Memory B cell (primary cell): ENCODE data around the gene SLC44A4.
A peak's percentile ranks its signal among the peaks of the same experiment; 100 is the strongest.
"Not testable (repeated sequence)": the region's sequence is repeated elsewhere in the genome, so short reads cannot be mapped to it uniquely, and the experiment has no call there.

Experiments
- ATAC-seq: fragments of 150-1000 bp; cut with Tn5 transposase; 2 replicates; pipeline ENCODE4 v1.10.0; 2021; ENCODE audit warnings: low read depth, mild to moderate bottlenecking, moderate library complexity
- DNase-seq, 2 donors: peaks; one replicate each; pipeline ENCODE4 v3.0.0; 2022; ENCODE audit warnings: low spot score in 2 of 2
- H3K27ac Mint-ChIP-seq: one replicate; pipeline ENCODE4 v1.8.0; 2022; ENCODE audit warnings: mild to moderate bottlenecking, moderate library complexity, mixed read lengths
- H3K27me3 Mint-ChIP-seq: one replicate; pipeline ENCODE4 v1.8.0; 2022; ENCODE audit warnings: mixed read lengths
- H3K36me3 Mint-ChIP-seq: one replicate; pipeline ENCODE4 v1.8.0; 2022; ENCODE audit warnings: mild to moderate bottlenecking, mixed read lengths
- H3K4me1 Mint-ChIP-seq: one replicate; pipeline ENCODE4 v1.8.0; 2022; ENCODE audit warnings: mixed read lengths
- H3K4me3 Mint-ChIP-seq: one replicate; pipeline ENCODE4 v1.8.0; 2022; ENCODE audit warnings: mild to moderate bottlenecking, moderate library complexity, mixed read lengths
- H3K9me3 Mint-ChIP-seq: one replicate; pipeline ENCODE4 v1.8.0; 2022; ENCODE audit warnings: mixed read lengths

SLC44A4 gene

GRCh38 chr6:31844507-31844906 lies 34.3 kb downstream of the SLC44A4 start:
- Mint-ChIP-seq H3K9me3 (no peaks in the 10 kb centered on the region), H3K36me3 (peaks cover 5% of the 10 kb centered on the region), H3K4me1 (no peaks in the 10 kb centered on the region), H3K27ac (no peak overlapping the region), H3K27me3 (no peaks in the 10 kb centered on the region), H3K4me3 (no peak overlapping the region)
- no peak for ATAC-seq
- DNase-seq, result no peak

DNA sequence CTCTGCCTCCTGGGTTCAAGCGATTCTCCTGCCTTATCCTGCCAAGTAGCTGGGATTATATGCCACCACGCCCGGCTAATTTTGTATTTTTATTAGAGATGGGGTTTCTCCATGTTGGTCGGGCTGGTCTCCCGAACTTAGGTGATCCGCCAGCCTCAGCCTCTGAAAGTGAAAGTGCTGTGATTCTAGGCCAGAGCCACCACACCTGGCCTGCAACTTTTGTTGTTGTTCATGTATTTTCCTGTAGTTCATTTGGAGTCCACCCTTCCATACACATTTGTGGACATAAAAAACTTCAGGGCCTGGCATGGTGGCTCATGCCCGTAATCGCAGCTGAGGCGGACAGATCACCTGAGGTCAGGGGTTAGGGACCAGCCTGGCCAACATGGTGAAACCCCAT lies 36.7 kb downstream of the SLC44A4 start:
- H3K27me3 Mint-ChIP-seq, result no peaks in the 10 kb centered on the region
- H3K36me3 Mint-ChIP-seq, result peaks cover 15% of the 10 kb centered on the region
- peaks cover 8% of the 10 kb centered on the region for H3K4me1 Mint-ChIP-seq
- DNase-seq (no peak), ATAC-seq (no peak)
- H3K27ac Mint-ChIP-seq, result no peak overlapping the region
- no peaks in the 10 kb centered on the region for H3K9me3 Mint-ChIP-seq
- no peak overlapping the region for H3K4me3 Mint-ChIP-seq

- not testable (repeated sequence) for H3K27ac Mint-ChIP-seq, H3K4me3 Mint-ChIP-seq, DNase-seq, ATAC-seq, H3K27me3 Mint-ChIP-seq, H3K9me3 Mint-ChIP-seq
- H3K36me3 Mint-ChIP-seq, result peaks cover 15% of the 10 kb centered on the region
- peaks cover 24% of the 10 kb centered on the region for H3K4me1 Mint-ChIP-seq
Observed at GRCh38 chr6:31839779-31840126, 39.0 kb downstream of the SLC44A4 start.

DNA sequence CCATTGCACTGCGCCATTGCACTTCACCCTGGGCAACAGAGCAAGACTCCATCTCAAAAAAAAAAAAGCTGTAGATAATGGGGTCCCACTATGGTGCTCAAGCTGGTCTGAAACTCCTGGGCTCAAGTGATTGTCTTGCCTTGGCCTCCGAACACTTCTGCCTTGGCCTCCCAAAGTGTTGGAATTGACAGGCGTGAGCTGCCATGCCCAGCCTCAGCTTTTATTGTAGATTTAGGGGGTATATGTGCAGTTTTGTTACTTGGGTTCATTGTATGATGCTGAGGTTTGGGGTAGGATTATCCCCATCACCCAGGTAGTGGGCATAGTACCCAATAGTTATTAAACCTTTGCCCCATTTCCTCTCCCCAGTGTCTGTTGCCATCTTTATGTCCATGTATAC lies 39.8 kb downstream of the SLC44A4 start:
- Mint-ChIP-seq H3K4me3 (no peak overlapping the region), H3K27me3 (no peaks in the 10 kb centered on the region), H3K36me3 (peaks cover 15% of the 10 kb centered on the region), H3K4me1 (peaks cover 24% of the 10 kb centered on the region), H3K9me3 (no peaks in the 10 kb centered on the region), H3K27ac (no peak overlapping the region)
- DNase-seq, result no peak
- no peak for ATAC-seq

- Mint-ChIP-seq H3K4me3 (peak overlapping the region; percentile 96), H3K36me3 (peaks cover 15% of the 10 kb centered on the region), H3K4me1 (peaks cover 24% of the 10 kb centered on the region), H3K27ac (peak overlapping the region; percentile 99)
- ATAC-seq, DNase-seq, H3K9me3 Mint-ChIP-seq, H3K27me3 Mint-ChIP-seq: not testable (repeated sequence)
Observed at GRCh38 chr6:31838114-31838553, 40.7 kb downstream of the SLC44A4 start.

GRCh38 chr6:31837369-31838113 lies 41.3 kb downstream of the SLC44A4 start:
- Mint-ChIP-seq H3K27me3 (no peaks in the 10 kb centered on the region), H3K4me1 (peaks cover 27% of the 10 kb centered on the region), H3K27ac (peak overlapping the region; percentile 99), H3K9me3 (no peaks in the 10 kb centered on the region), H3K4me3 (peak overlapping the region; percentile 96), H3K36me3 (peaks cover 15% of the 10 kb centered on the region)
- no peak for DNase-seq
- no peak for ATAC-seq

DNA sequence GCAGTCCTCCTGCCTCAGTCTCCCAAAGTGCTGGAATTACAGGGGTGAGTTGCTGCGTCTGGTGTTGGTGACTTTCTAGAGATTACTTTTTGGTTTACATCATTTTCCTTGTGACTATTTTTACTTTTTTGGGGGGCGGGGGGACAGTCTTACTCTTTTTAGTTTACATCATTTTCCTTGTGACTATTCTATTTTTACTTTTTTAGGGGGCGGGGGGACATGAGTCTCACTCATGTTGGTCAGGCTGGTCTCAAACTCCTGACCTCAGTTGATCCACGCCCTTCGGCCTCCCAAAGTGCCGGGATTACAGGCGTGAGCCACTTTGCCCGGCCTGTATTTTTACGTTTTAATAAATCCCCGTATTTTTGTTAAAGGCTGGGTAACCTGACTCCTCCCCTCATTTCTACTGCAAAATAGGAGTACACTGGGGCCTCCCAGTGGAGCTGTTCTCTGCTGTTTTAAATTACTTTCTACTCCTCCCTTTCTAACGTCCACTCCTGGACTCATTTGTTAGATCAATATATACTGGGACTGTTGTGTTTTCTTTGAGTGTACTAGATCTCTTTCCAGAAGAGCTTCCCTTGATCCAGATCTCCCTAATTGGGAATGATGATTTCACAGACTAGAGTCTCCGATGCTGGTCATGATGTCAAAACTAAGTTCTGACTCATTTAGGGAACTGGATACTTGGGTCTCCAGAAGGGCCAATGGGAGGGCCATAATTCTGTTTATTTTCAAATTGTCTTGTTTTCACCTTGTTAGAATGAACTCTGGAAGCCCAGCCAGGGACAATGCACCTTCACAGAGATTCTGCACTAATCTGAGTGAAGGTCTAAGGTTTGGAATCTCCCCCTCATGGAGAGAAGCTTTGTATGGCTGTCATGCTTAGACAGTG lies 42.1 kb downstream of the SLC44A4 start:
- DNase-seq, result no peak
- H3K27ac Mint-ChIP-seq, result peak overlapping the region; percentile 99
- peak overlapping the region; percentile 96 for H3K4me3 Mint-ChIP-seq
- H3K36me3 Mint-ChIP-seq, result peaks cover 15% of the 10 kb centered on the region
- H3K4me1 Mint-ChIP-seq, result peaks cover 27% of the 10 kb centered on the region
- no peak for ATAC-seq
- no peaks in the 10 kb centered on the region for H3K9me3 Mint-ChIP-seq
- H3K27me3 Mint-ChIP-seq, result no peaks in the 10 kb centered on the region

GRCh38 chr6:31836047-31836473 lies 42.7 kb downstream of the SLC44A4 start:
- peak overlapping the region; percentile 99 for H3K27ac Mint-ChIP-seq
- H3K36me3 Mint-ChIP-seq, result peaks cover 13% of the 10 kb centered on the region
- H3K4me1 Mint-ChIP-seq, result peaks cover 27% of the 10 kb centered on the region
- H3K9me3 Mint-ChIP-seq, result no peaks in the 10 kb centered on the region
- no peaks in the 10 kb centered on the region for H3K27me3 Mint-ChIP-seq
- H3K4me3 Mint-ChIP-seq, result peak overlapping the region; percentile 96
- no peak for DNase-seq
- no peak for ATAC-seq

GRCh38 chr6:31834367-31835250 lies 44.2 kb downstream of the SLC44A4 start:
- H3K4me3 Mint-ChIP-seq, result peak overlapping the region; percentile 96
- ATAC-seq, result peak; percentile 55
- no peaks in the 10 kb centered on the region for H3K27me3 Mint-ChIP-seq
- H3K4me1 Mint-ChIP-seq, result peaks cover 38% of the 10 kb centered on the region
- peak overlapping the region; percentile 99 for H3K27ac Mint-ChIP-seq
- DNase-seq, result peak; percentile 73 to 85
- no peaks in the 10 kb centered on the region for H3K9me3 Mint-ChIP-seq
- H3K36me3 Mint-ChIP-seq, result peaks cover 13% of the 10 kb centered on the region

DNA sequence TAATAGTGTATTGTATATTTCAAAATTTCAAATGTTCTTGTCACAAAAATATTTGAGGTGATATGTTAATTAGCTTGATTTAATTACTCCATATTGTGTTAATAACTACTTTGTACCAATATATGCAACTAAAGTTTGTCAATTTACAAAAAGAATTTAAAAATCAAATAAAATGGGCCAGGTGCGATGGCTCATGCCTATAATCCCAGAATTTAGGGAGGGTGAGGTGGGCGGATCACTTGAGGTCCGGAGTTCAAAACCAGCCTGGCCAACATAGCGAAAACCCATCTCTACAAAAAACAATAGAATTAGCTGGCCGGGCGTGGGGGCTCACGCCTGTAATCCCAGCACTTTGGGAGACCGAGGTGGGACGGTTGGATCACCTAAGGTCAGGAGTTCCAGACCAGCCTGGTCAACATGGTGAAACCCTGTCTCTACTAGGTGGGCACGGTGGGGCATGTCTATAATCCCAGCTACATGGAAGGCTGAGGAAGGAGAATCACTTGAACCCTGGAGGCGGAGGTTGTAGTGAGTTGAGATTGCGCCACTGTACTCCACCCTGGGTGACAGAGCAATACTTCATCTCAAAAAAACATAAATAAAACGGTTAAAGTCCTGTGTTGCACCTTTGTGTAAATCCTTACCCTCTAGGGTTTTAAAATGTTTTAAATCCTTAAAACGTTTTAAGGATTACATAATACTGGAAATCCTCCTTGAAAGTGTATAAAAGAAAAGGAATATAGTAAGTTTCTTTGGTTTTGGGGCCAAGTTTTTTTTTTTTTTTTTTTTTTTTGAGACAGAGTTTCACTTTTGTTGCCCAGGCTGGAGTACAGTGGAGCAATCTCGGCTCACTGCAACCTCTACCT lies 47.2 kb downstream of the SLC44A4 start:
- Mint-ChIP-seq H3K27me3 (no peaks in the 10 kb centered on the region), H3K36me3 (no peaks in the 10 kb centered on the region)

DNA sequence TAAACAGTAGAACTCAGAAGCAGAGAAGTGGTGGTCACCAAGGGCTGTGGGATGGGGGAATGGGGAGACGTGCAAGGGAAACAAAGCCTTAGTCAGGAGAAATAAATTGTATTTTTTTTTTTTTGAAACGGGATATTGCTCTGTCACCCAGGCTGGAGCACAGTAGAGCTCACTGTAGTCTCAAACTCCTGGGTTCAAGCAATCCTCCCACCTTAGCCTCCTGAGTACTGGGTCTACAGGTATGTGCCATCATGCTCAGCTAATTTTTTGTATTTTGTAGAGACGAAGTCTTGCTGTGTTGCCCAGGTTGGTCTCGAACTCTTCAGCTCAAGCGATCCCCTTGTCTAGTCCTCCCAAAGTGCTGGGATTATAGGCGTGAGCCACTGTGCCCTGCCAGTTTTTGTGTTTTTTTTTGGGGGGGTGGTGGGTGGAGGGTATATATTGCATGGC lies 47.9 kb downstream of the SLC44A4 start:
- no peaks in the 10 kb centered on the region for H3K27me3 Mint-ChIP-seq
- peaks cover 24% of the 10 kb centered on the region for H3K4me1 Mint-ChIP-seq
- DNase-seq (no peak), ATAC-seq (no peak)
- no peaks in the 10 kb centered on the region for H3K36me3 Mint-ChIP-seq
- H3K4me3 Mint-ChIP-seq, result peak overlapping the region; percentile 91
- peak overlapping the region; percentile 80 for H3K27ac Mint-ChIP-seq
- H3K9me3 Mint-ChIP-seq, result no peaks in the 10 kb centered on the region

More for the DNA sequence above, 47.2 kb downstream of the SLC44A4 start:
- peak overlapping the region; percentile 91 for H3K4me3 Mint-ChIP-seq
- H3K27ac Mint-ChIP-seq, result peak overlapping the region; percentile 80
- ATAC-seq (no peak), DNase-seq (no peak)
- H3K4me1 Mint-ChIP-seq, result peaks cover 30% of the 10 kb centered on the region
- H3K9me3 Mint-ChIP-seq, result no peaks in the 10 kb centered on the region

- Mint-ChIP-seq H3K9me3 (no peaks in the 10 kb centered on the region), H3K4me1 (peaks cover 19% of the 10 kb centered on the region), H3K36me3 (no peaks in the 10 kb centered on the region), H3K27ac (peak overlapping the region; percentile 80), H3K27me3 (no peaks in the 10 kb centered on the region), H3K4me3 (peak overlapping the region; percentile 91)
- peak in 1 of 2 donors; percentile 38 for DNase-seq
- peak; percentile 6 for ATAC-seq
Observed at GRCh38 chr6:31829633-31830283, 49.0 kb downstream of the SLC44A4 start.
